ENCODE data around the gene PCDHGA1.

GRCh38 chr5:141419074-141419880 is 89.0 kb downstream of the PCDHGA1 start:
- no peak for TF ChIP-seq CTCF (IDR thresholded peaks at IDR 0.05)
- TF ChIP-seq EZH2 (IDR thresholded peaks at IDR 0.05) = no peak
- no peak for TF ChIP-seq EZH2phosphoT487 (IDR thresholded peaks at IDR 0.05)
